ENCODE data around the gene OXSM. TPM values are rescaled to one million over a fixed set of nuclear protein-coding genes. Genes with fewer than 3 reads are reported as not detected.

Gene OXSM
- total RNA-seq, 1 experiment from 2014 or later, result 0.28 TPM

- in situ Hi-C loops (cut with HindIII; ENCODE audit: low pct_unique_long_range_greater_than_20kb, low sequenced_read_pairs), result no loop called here
- POLR2A ChIA-PET, result no interaction called here
These were observed 2.2 kb upstream of the OXSM start for GRCh38 chr3:25787689-25788088.

GRCh38 chr3:25789209-25789595, 688 bp upstream of the OXSM start:
- POLR2A ChIA-PET, result no interaction called here
- no peak overlapping the region for H3K27ac ChIP-seq (ENCODE audit: low read length)

More at GRCh38 chr3:25787689-25788088, 2.2 kb upstream of the OXSM start:
- Histone ChIP-seq H3K27ac (ENCODE audit: low read length) (no peak overlapping the region), H3K4me3 (ENCODE audit: low read depth in 2 of 2, low read length in 2 of 2) (no peak overlapping the region), H3K4me1 (ENCODE audit: control insufficient read depth, insufficient read depth, low read length) (no peaks in the 10 kb centered on the region; the same call in 1 of the 2 replicates), H3K27me3 (ENCODE audit: control insufficient read depth, insufficient read depth, low read length) (no peaks in the 10 kb centered on the region), H3K36me3 (ENCODE audit: control insufficient read depth, insufficient read depth, low read length) (no peaks in the 10 kb centered on the region; the same call in 1 of the 2 replicates), H3K9me3 (ENCODE audit: control insufficient read depth, insufficient read depth, low read depth, low read length) (no peaks in the 10 kb centered on the region)
- CTCF ChIA-PET, result no interaction called here
- no TSS peak for BruUV-seq (replicated peaks)
- no peak for DNase-seq (ENCODE audit: low read depth, low spot score)
- TF ChIP-seq CTCF (IDR thresholded peaks at IDR 0.05), result no peak
- TF ChIP-seq POLR2AphosphoS5 (IDR thresholded peaks at IDR 0.05; ENCODE audit: low read depth, low read length), result no peak
- TF ChIP-seq TCF7L2 (IDR thresholded peaks at IDR 0.05; ENCODE audit: low read depth, low read length), result no peak
- TF ChIP-seq SIN3A (IDR thresholded peaks at IDR 0.05; ENCODE audit: borderline replicate concordance, insufficient read depth, low read depth, low read length), result no peak
- no peak for TF ChIP-seq REST (IDR thresholded peaks at IDR 0.05; ENCODE audit: insufficient read depth in 1 of 2, low read depth in 2 of 2, low read length in 1 of 2)
- no peak for ATAC-seq
- intact Hi-C loops (cut with micrococcal nuclease; ENCODE audit: unreplicated experiment), result no loop called here

More at GRCh38 chr3:25789209-25789595, 688 bp upstream of the OXSM start:
- TF ChIP-seq CTCF (IDR thresholded peaks at IDR 0.05), result no peak
- TF ChIP-seq SIN3A (IDR thresholded peaks at IDR 0.05; ENCODE audit: borderline replicate concordance, insufficient read depth, low read depth, low read length), result no peak
- no peak for TF ChIP-seq TCF7L2 (IDR thresholded peaks at IDR 0.05; ENCODE audit: low read depth, low read length)
- no peak for TF ChIP-seq REST (IDR thresholded peaks at IDR 0.05; ENCODE audit: insufficient read depth in 1 of 2, low read depth in 2 of 2, low read length in 1 of 2)
- no peak for TF ChIP-seq POLR2AphosphoS5 (IDR thresholded peaks at IDR 0.05; ENCODE audit: low read depth, low read length)
- CTCF ChIA-PET, result no interaction called here
- ATAC-seq (no peak), DNase-seq (ENCODE audit: low read depth, low spot score) (no peak)
- H3K36me3 ChIP-seq (ENCODE audit: control insufficient read depth, insufficient read depth, low read length), result no peaks in the 10 kb centered on the region; the same call in 1 of the 2 replicates
- intact Hi-C loops (cut with micrococcal nuclease; ENCODE audit: unreplicated experiment) (no loop called here), in situ Hi-C loops (cut with HindIII; ENCODE audit: low pct_unique_long_range_greater_than_20kb, low sequenced_read_pairs) (no loop called here)
- no TSS peak for BruUV-seq (replicated peaks)
- no peaks in the 10 kb centered on the region for H3K9me3 ChIP-seq (ENCODE audit: control insufficient read depth, insufficient read depth, low read depth, low read length)
- no peaks in the 10 kb centered on the region for H3K4me1 ChIP-seq (ENCODE audit: control insufficient read depth, insufficient read depth, low read length)
- H3K4me3 ChIP-seq (ENCODE audit: low read depth in 2 of 2, low read length in 2 of 2), result peak overlapping the region in 1 of 2 experiments; percentile 35; a peak in 1 of 4 replicates
- no peaks in the 10 kb centered on the region for H3K27me3 ChIP-seq (ENCODE audit: control insufficient read depth, insufficient read depth, low read length)

Measured in Panc1 (cell line).